Uterus (tissue), 4 donors: ENCODE results near the gene SLC10A4. TPM values are rescaled to one million over a fixed set of nuclear protein-coding genes. Genes with fewer than 3 reads are reported as not detected.
"Not testable (repeated sequence)": the region's sequence is repeated elsewhere in the genome, so short reads cannot be mapped to it uniquely, and the experiment has no call there.

Experiments used
- DNase-seq, 2 donors: peaks; one replicate each; pipeline ENCODE4 v3.0.0-alpha.2; 2019 to 2020
- H3K27ac ChIP-seq, 2 donors: fragments of 200-600 bp; sonication (generic); 1 replicate in 1 of 2; 2 replicates in 1 of 2; pipeline ENCODE4 v1.5.1; 2016 to 2018
- H3K27me3 ChIP-seq, 2 donors: fragments of 200-600 bp; sonication (generic); one replicate each; pipeline ENCODE4 v1.5.1; 2018 to 2019; ENCODE audit warnings: control low read depth in 1 of 2
- H3K36me3 ChIP-seq, 2 donors: fragments of 200-600 bp; sonication (generic); one replicate each; pipeline ENCODE4 v1.5.1; 2019; ENCODE audit warnings: control low read depth in 1 of 2
- H3K4me1 ChIP-seq, 2 donors: fragments of 200-600 bp; sonication (generic); one replicate each; pipeline ENCODE4 v1.5.1; 2018 to 2019; ENCODE audit warnings: control low read depth in 1 of 2
- H3K4me3 ChIP-seq, 2 donors: fragments of 200-600 bp; sonication (generic); 1 replicate in 1 of 2; 2 replicates in 1 of 2; pipeline ENCODE4 v1.5.1; 2018 to 2019; ENCODE audit warnings: mild to moderate bottlenecking in 1 of 2
- H3K9me3 ChIP-seq, 2 donors: fragments of 200-600 bp; sonication (generic); one replicate each; pipeline ENCODE4 v1.5.1; 2019; ENCODE audit warnings: control low read depth in 1 of 2
- CTCF ChIP-seq, 4 experiments: fragments of 200-600 bp in 2 of 4; fragments of 450-650 bp in 2 of 4; sonication (generic) in 2 of 4; IDR thresholded peaks; one replicate each; pipeline ENCODE4 v1.5.1; 2016 to 2019; ENCODE audit warnings: antibody characterized with exemption in 4 of 4, mild to moderate bottlenecking in 2 of 4, moderate library complexity in 1 of 4
- POLR2A ChIP-seq, 2 donors: fragments of 450-650 bp; IDR thresholded peaks; one replicate each; pipeline ENCODE4 v1.6.1; 2016; ENCODE audit warnings: antibody characterized with exemption in 2 of 2, mild to moderate bottlenecking in 1 of 2, moderate library complexity in 1 of 2
- intact Hi-C: fragments of 100-400 bp; cut with DNase I; formaldehyde crosslinking; loops from one replicate; pipeline ENCODE4 v1.15.1; 2023; ENCODE audit warnings: low total_unique reads
- total RNA-seq, 4 donors: library from RNA; depleted of rRNA in 3 of 4; stranded (reverse); fragments of >200 nt in 3 of 4; gene quantifications; one replicate each; pipeline versions ENCODE4 v1.1.0 to v1.2.4, GENCODE V29; 2014 to 2023
- donor health status: DM: yes; HTN: yes; CAD: no.

Gene SLC10A4
- total RNA-seq = 1 to 10 TPM in 1 of 4 donors, under 1 TPM in 1, not detected in 2; 0.24 to 1.2 TPM

- peaks cover 0 to 42% of the 10 kb centered on the region in 2 donors for H3K27me3 ChIP-seq
Observed at GRCh38 chr4:48483006-48483776, at the start of gene SLC10A4. Gene SLC10A4, plus strand, starts transcription at chr4:48483343. Its CDS starts 219 bp downstream, at chr4:48483562.

GRCh38 chr4:48436318-48436717 is 46.8 kb upstream of the SLC10A4 start:
- no peaks in the 10 kb centered on the region for H3K4me1 ChIP-seq
- H3K27me3 ChIP-seq = no peaks in the 10 kb centered on the region
- no peaks in the 10 kb centered on the region for H3K36me3 ChIP-seq
- H3K9me3 ChIP-seq = no peaks in the 10 kb centered on the region
- intact Hi-C loops = no loop called here
- H3K4me3 ChIP-seq = no peak overlapping the region
- TF ChIP-seq CTCF (IDR thresholded peaks at IDR 0.05) = no peak
- no peak for TF ChIP-seq POLR2A (IDR thresholded peaks at IDR 0.05)
- H3K27ac ChIP-seq = no peak overlapping the region
- no peak for DNase-seq

More at GRCh38 chr4:48483006-48483776, at the start of gene SLC10A4:
- TF ChIP-seq POLR2A (IDR thresholded peaks at IDR 0.05) (no peak), CTCF (IDR thresholded peaks at IDR 0.05) (no peak)
- DNase-seq = no peak
- H3K4me3 ChIP-seq = no peak within 1 kb of the TSS
- H3K9me3 ChIP-seq = no peaks in the 10 kb centered on the region
- no peak within 1 kb of the TSS for H3K27ac ChIP-seq
- H3K36me3 ChIP-seq = no peaks in the 10 kb centered on the region
- peaks cover 0 to 12% of the 10 kb centered on the region in 2 donors for H3K4me1 ChIP-seq
- intact Hi-C loops = no loop called here

GRCh38 chr4:48439988-48440387 is 43.2 kb upstream of the SLC10A4 start:
- Histone ChIP-seq H3K4me1 (no peaks in the 10 kb centered on the region), H3K27ac (no peak overlapping the region), H3K4me3 (no peak overlapping the region), H3K9me3 (no peaks in the 10 kb centered on the region), H3K27me3 (no peaks in the 10 kb centered on the region), H3K36me3 (no peaks in the 10 kb centered on the region)
- intact Hi-C loops = no loop called here
- TF ChIP-seq CTCF (IDR thresholded peaks at IDR 0.05) = no peak
- TF ChIP-seq POLR2A (IDR thresholded peaks at IDR 0.05) = no peak
- no peak for DNase-seq

- H3K4me3 ChIP-seq, DNase-seq, H3K27ac ChIP-seq, H3K9me3 ChIP-seq, H3K27me3 ChIP-seq, H3K36me3 ChIP-seq, H3K4me1 ChIP-seq, intact Hi-C loops: not testable (repeated sequence)
Observed at GRCh38 chr4:48440914-48441313, 42.2 kb upstream of the SLC10A4 start.

GRCh38 chr4:48445704-48446103 is 37.4 kb upstream of the SLC10A4 start:
- no peak for DNase-seq
- no peak overlapping the region for H3K27ac ChIP-seq
- H3K36me3 ChIP-seq = no peaks in the 10 kb centered on the region
- H3K9me3 ChIP-seq = no peaks in the 10 kb centered on the region
- H3K27me3 ChIP-seq = no peaks in the 10 kb centered on the region
- H3K4me3 ChIP-seq = no peak overlapping the region
- no peaks in the 10 kb centered on the region for H3K4me1 ChIP-seq
- intact Hi-C loops = no loop called here
- peak in 3 of 4 experiments; percentile 6 to 36 (median 23) for TF ChIP-seq CTCF (IDR thresholded peaks at IDR 0.05)
- TF ChIP-seq POLR2A (IDR thresholded peaks at IDR 0.05) = no peak
